Colonic mucosa (tissue), 4 donors: Measurements from ENCODE around the gene TOR2A. TPM values are rescaled to one million over a fixed set of nuclear protein-coding genes. Genes with fewer than 3 reads are reported as not detected.
A peak's percentile ranks its signal among the peaks of the same experiment; 100 is the strongest.

ENCODE experiments used
- DNase-seq: peaks from one replicate; pipeline ENCODE4 v3.0.0-alpha.2; 2020
- H3K27ac ChIP-seq: fragments of 200-600 bp; one replicate; pipeline ENCODE4 v1.8.0; 2021
- H3K27me3 ChIP-seq: fragments of 200-600 bp; one replicate; pipeline ENCODE4 v1.8.0; 2021
- H3K36me3 ChIP-seq: fragments of 200-600 bp; one replicate; pipeline ENCODE4 v1.8.0; 2021
- H3K4me1 ChIP-seq: fragments of 200-600 bp; one replicate; pipeline ENCODE4 v1.8.0; 2021; ENCODE audit warnings: mild to moderate bottlenecking
- H3K4me3 ChIP-seq: fragments of 200-600 bp; one replicate; pipeline ENCODE4 v1.8.0; 2021
- H3K9ac ChIP-seq, 2 donors: one replicate each; pipeline ENCODE4 v1.7.0; 2013; ENCODE audit warnings: control low read depth in 2 of 2, low read depth in 2 of 2, low read length in 2 of 2
- H3K9me3 ChIP-seq: fragments of 200-600 bp; one replicate; pipeline ENCODE4 v1.8.0; 2021
- intact Hi-C: fragments of 100-400 bp; cut with DNase I; formaldehyde crosslinking; loops from one replicate; pipeline ENCODE4 v1.14.1; 2022
- total RNA-seq, 2 donors: library from RNA; stranded (reverse); fragmentation: NEBNext Ultra II Directional in 1 of 2; extraction: Animal tissue kit (Norgen Biotek cat#: 25700) in 1 of 2; gene quantifications; one replicate each; pipeline ENCODE4 v1.2.1, GENCODE V29; 2021
- TF ChIP-seq, protein P1 (sequence below): fragments of 200-600 bp; IDR thresholded peaks from one replicate; pipeline ENCODE4 v1.8.0; 2022; ENCODE audit warnings: antibody characterized with exemption, mild to moderate bottlenecking
- donor health status: healthy.
- donor health status: DM: no; HTN: no; CAD: no.
- donor health status: DM: no; HTN: no; CAD: no.

The TOR2A gene
- total RNA-seq, 2 donors from 2014 or later = 25.8 to 29.8 TPM

DNA sequence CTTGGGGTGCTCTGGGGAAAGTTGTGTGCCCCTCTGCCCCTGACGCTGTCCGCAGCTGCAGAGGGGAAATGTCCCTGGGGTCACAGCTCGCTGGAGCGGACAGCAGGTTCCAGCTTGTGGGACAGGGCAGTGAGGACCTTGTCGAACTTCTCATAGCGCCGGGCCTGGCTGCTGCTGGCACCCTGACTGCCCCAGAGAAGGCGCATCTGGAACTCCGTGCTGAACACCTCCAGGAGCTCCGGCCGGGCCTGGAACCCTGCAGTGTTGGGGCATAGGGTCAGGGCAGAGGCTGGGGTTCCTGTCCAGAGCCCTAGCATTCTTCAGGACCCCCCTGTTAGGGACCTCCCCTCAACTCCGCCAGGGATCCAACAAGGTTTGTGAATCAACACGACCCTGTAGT lies 3.6 kb upstream of the TOR2A start:
- Histone ChIP-seq H3K27ac (no peak overlapping the region), H3K9me3 (no peaks in the 10 kb centered on the region), H3K36me3 (no peaks in the 10 kb centered on the region), H3K4me1 (peaks cover 7% of the 10 kb centered on the region), H3K4me3 (no peak overlapping the region), H3K9ac (no peak overlapping the region), H3K27me3 (no peaks in the 10 kb centered on the region)
- DNase-seq = no peak
- intact Hi-C loops = loop anchor here (5.0 to 10.0 kb wide), 2 partner anchors 129 to 234 kb away; no protein-coding TSS in a partner anchor
- TF ChIP-seq, protein P1, sequence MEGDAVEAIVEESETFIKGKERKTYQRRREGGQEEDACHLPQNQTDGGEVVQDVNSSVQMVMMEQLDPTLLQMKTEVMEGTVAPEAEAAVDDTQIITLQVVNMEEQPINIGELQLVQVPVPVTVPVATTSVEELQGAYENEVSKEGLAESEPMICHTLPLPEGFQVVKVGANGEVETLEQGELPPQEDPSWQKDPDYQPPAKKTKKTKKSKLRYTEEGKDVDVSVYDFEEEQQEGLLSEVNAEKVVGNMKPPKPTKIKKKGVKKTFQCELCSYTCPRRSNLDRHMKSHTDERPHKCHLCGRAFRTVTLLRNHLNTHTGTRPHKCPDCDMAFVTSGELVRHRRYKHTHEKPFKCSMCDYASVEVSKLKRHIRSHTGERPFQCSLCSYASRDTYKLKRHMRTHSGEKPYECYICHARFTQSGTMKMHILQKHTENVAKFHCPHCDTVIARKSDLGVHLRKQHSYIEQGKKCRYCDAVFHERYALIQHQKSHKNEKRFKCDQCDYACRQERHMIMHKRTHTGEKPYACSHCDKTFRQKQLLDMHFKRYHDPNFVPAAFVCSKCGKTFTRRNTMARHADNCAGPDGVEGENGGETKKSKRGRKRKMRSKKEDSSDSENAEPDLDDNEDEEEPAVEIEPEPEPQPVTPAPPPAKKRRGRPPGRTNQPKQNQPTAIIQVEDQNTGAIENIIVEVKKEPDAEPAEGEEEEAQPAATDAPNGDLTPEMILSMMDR = no peak

DNA sequence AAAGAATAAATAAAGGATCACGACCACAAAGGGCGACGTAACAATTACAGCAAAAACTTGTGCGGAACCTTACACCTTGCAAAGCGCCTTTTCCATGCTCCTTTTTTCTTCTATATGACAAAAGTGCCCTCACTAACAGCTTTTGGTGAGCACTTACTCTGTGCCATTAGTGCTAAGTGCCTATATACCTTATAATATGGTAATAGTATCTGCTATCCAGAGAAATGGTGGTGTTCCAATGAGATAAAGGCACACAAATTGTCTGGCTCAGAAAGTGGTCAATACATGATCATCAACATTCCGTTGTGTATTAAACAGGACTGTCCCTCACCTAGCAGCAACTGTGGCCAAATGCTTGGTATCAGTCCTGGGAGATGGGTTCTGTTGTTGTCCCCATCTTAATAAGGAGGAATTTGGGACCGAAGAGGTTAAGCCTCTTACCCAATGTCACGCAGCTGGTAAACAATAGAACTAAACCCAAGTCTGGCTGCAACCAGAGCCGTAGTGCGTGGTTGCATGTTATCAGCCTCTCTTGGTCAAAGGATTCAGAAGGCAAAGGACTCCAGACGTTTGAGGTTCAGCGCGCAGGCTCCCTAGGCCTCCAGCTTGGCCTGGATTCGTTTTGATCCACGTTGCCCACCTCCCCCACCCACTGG lies 564 bp upstream of the TOR2A start:
- H3K9ac ChIP-seq = no peak overlapping the region
- no peaks in the 10 kb centered on the region for H3K36me3 ChIP-seq
- no peaks in the 10 kb centered on the region for H3K9me3 ChIP-seq
- peaks cover 7% of the 10 kb centered on the region for H3K4me1 ChIP-seq
- TF ChIP-seq, protein P1 = no peak
- H3K27ac ChIP-seq = no peak overlapping the region
- intact Hi-C loops = loop anchor here (2.0 to 10.0 kb wide), 5 partner anchors 49 to 231 kb away; no protein-coding TSS in a partner anchor
- H3K27me3 ChIP-seq = no peaks in the 10 kb centered on the region
- no peak overlapping the region for H3K4me3 ChIP-seq
- no peak for DNase-seq

DNA sequence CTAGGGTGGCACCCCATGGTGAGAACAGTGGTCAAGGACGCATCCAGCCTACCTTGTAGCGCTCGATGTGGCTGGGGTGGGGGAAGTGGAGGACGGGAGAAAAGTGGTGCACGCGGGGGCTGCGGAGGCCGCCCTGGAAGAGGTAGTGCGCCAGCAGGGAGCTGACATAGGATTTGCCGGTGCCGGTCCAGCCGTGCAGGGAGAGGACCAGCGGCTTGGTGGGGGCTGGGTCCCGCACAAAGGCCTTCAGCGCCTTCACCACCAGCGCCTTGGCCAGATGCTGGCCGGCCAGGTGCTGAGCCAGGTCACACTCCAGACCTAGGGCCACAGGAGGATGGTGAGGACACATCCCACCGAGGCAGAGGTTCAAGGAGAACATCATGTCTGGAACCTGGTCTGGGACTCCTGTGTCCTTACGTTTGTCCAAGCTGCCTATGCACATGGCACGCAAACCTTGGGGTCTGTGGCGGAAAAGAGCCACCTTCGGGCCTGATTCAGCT lies 797 bp downstream of the TOR2A start:
- intact Hi-C loops = loop anchor here (2.0 to 10.0 kb wide), 4 partner anchors 51 to 229 kb away; no protein-coding TSS in a partner anchor
- no peaks in the 10 kb centered on the region for H3K9me3 ChIP-seq
- peaks cover 7% of the 10 kb centered on the region for H3K4me1 ChIP-seq
- H3K27me3 ChIP-seq = no peaks in the 10 kb centered on the region
- peak overlapping the region; percentile 33 to 65 for H3K9ac ChIP-seq
- peak overlapping the region; percentile 97 for H3K27ac ChIP-seq
- no peak for DNase-seq
- H3K36me3 ChIP-seq = no peaks in the 10 kb centered on the region
- TF ChIP-seq, protein P1 = no peak
- H3K4me3 ChIP-seq = peak overlapping the region; percentile 88

DNA sequence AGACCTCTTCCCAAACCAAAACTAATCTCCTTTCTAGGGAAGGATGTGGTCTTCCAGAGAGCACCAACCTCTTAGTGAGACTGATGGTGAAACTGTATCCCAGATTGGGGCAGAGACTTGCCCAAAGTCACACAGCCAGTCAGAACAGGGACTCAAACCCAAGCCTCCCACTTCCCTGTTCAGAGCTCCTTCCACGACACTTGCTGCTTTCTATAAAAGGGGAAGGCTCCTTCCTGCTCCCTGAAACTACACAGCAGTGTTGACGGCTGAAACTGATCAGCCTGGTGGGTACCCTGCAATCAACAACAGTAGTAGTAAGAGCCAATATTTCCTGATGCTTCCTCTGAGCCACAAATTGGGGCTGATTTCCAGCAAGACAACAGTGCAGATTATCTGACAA lies 1.5 kb downstream of the TOR2A start:
- no peak overlapping the region for H3K27ac ChIP-seq
- intact Hi-C loops = loop anchor here (2.0 to 10.0 kb wide), 4 partner anchors 51 to 229 kb away; no protein-coding TSS in a partner anchor
- TF ChIP-seq, protein P1 = no peak

DNA sequence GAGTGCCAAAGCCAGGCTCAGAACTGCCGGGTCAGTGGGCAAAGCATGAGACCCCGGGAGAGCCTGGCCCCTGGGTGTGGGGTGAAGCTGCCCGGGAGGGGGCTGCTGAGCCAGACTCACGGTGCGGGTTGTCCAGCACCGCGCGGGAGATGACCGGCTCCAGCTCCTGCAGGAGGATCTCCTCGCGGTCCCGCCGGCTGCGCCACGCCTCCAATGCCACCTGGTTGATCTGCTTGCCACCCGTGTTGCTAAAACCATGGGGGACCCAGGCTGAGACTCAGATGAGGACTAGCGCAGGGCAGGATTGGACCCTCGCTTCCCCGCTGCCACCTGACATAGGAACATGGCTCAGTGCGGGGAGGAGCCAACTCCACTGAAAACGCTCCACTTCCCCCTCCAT lies 2.6 kb downstream of the TOR2A start:
- TF ChIP-seq, protein P1 = no peak
- Histone ChIP-seq H3K27ac (no peak overlapping the region), H3K4me3 (no peak overlapping the region), H3K9ac (no peak overlapping the region), H3K36me3 (no peaks in the 10 kb centered on the region), H3K9me3 (no peaks in the 10 kb centered on the region), H3K27me3 (no peaks in the 10 kb centered on the region), H3K4me1 (peaks cover 7% of the 10 kb centered on the region)
- intact Hi-C loops = loop anchor here (10.0 kb wide), 1 partner anchor 228 kb away; no protein-coding TSS in a partner anchor
- no peak for DNase-seq

More for the DNA sequence above, 1.5 kb downstream of the TOR2A start:
- H3K9me3 ChIP-seq = no peaks in the 10 kb centered on the region
- peaks cover 7% of the 10 kb centered on the region for H3K4me1 ChIP-seq
- no peak overlapping the region for H3K9ac ChIP-seq
- H3K36me3 ChIP-seq = no peaks in the 10 kb centered on the region
- H3K4me3 ChIP-seq = no peak overlapping the region
- H3K27me3 ChIP-seq = no peaks in the 10 kb centered on the region
- no peak for DNase-seq
